ENCODE data around the gene AMN1. TPM values are rescaled to one million over a fixed set of nuclear protein-coding genes. Genes with fewer than 3 reads are reported as not detected.
"Not testable (repeated sequence)": the region's sequence is repeated elsewhere in the genome, so short reads cannot be mapped to it uniquely, and the experiment has no call there.

AMN1 gene
- total and polyA plus RNA-seq, 3 donors from 2014 or later: 44.9 to 127 (median 51.1) TPM

- intact Hi-C loops (cut with DNase I; ENCODE audit: low total_unique reads): no loop called here
- no peaks in the 10 kb centered on the region for H3K9me3 ChIP-seq
- no peak for DNase-seq
- no peak overlapping the region for H3K4me3 ChIP-seq
- no peak overlapping the region for H3K27ac ChIP-seq
- no peaks in the 10 kb centered on the region for H3K27me3 ChIP-seq
- TF ChIP-seq, protein P1, sequence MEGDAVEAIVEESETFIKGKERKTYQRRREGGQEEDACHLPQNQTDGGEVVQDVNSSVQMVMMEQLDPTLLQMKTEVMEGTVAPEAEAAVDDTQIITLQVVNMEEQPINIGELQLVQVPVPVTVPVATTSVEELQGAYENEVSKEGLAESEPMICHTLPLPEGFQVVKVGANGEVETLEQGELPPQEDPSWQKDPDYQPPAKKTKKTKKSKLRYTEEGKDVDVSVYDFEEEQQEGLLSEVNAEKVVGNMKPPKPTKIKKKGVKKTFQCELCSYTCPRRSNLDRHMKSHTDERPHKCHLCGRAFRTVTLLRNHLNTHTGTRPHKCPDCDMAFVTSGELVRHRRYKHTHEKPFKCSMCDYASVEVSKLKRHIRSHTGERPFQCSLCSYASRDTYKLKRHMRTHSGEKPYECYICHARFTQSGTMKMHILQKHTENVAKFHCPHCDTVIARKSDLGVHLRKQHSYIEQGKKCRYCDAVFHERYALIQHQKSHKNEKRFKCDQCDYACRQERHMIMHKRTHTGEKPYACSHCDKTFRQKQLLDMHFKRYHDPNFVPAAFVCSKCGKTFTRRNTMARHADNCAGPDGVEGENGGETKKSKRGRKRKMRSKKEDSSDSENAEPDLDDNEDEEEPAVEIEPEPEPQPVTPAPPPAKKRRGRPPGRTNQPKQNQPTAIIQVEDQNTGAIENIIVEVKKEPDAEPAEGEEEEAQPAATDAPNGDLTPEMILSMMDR (IDR thresholded peaks at IDR 0.05): no peak
- no peak for TF ChIP-seq POLR2A (IDR thresholded peaks at IDR 0.05)
- H3K36me3 ChIP-seq (ENCODE audit: low read depth, missing control alignments): no peaks in the 10 kb centered on the region
- no peaks in the 10 kb centered on the region for H3K4me1 ChIP-seq
- 77 to 85% methylated on average over 4 of the region's 4 CpGs for WGBS, 2 donors
Measured at GRCh38 chr12:31772186-31772585, 43.4 kb upstream of the AMN1 start.

DNA sequence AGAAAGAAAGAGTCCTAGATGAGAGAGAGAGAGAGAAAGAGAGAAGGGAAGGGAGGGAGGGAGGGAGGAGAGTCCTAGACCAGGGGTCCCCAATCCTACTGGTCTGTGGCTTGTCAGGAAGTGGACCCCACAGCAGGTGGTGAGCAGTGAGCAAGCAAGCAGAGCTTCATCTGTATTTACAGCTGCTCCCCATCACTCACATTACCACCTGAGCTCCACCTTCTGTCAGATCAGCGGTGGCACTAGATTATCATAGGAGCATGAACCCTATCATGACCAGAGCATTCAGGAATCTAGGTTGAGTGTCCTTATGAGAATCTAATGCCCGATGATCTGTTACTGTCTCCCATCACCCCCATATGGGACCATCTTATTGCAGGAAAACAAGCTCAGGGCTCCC lies 39.2 kb upstream of the AMN1 start:
- no peak overlapping the region for H3K27ac ChIP-seq
- H3K36me3 ChIP-seq (ENCODE audit: low read depth, missing control alignments): no peaks in the 10 kb centered on the region
- DNase-seq: no peak
- 92 to 95% methylated on average over 2 of the region's 2 CpGs for WGBS, 2 donors
- no peak overlapping the region for H3K4me3 ChIP-seq
- H3K4me1 ChIP-seq: no peaks in the 10 kb centered on the region
- intact Hi-C loops (cut with DNase I; ENCODE audit: low total_unique reads): no loop called here
- no peaks in the 10 kb centered on the region for H3K27me3 ChIP-seq
- TF ChIP-seq, protein P1 (IDR thresholded peaks at IDR 0.05): no peak
- no peak for TF ChIP-seq POLR2A (IDR thresholded peaks at IDR 0.05)
- H3K9me3 ChIP-seq: no peaks in the 10 kb centered on the region

DNA sequence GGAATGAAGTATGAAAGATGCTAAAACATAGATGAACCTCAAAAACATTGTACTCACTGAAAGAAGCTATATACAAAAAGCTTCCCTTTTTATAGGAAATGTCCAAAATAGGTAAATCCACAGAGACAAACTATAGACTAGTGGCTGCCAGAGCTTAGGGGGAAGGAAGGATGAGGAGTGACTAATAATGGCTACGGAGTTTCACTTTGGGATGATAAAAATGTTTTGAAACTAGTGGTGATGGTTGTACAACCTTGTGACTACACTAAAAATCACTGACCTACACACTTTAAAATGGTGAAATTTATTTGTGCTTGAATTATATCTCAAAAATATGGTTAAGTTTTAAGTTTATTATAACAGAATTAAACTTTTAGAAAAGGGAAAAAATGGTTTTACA lies 37.1 kb upstream of the AMN1 start:
- DNase-seq: no peak
- intact Hi-C loops (cut with DNase I; ENCODE audit: low total_unique reads): no loop called here
- WGBS, 2 donors: 78 to 79% methylated on average over 1 of the region's 1 CpG
- Histone ChIP-seq H3K27me3 (no peaks in the 10 kb centered on the region), H3K9me3 (no peaks in the 10 kb centered on the region), H3K36me3 (ENCODE audit: low read depth, missing control alignments) (no peaks in the 10 kb centered on the region), H3K27ac (no peak overlapping the region), H3K4me1 (no peaks in the 10 kb centered on the region), H3K4me3 (no peak overlapping the region)
- TF ChIP-seq POLR2A (IDR thresholded peaks at IDR 0.05): no peak
- TF ChIP-seq, protein P1 (IDR thresholded peaks at IDR 0.05): no peak

- H3K36me3 ChIP-seq (ENCODE audit: low read depth, missing control alignments): no peaks in the 10 kb centered on the region
- intact Hi-C loops (cut with DNase I; ENCODE audit: low total_unique reads): no loop called here
- no peaks in the 10 kb centered on the region for H3K9me3 ChIP-seq
- no peak for DNase-seq
- H3K4me3 ChIP-seq: no peak overlapping the region
- H3K4me1 ChIP-seq: no peaks in the 10 kb centered on the region
- no peaks in the 10 kb centered on the region for H3K27me3 ChIP-seq
- no peak overlapping the region for H3K27ac ChIP-seq
- no peak for TF ChIP-seq POLR2A (IDR thresholded peaks at IDR 0.05)
- TF ChIP-seq, protein P1 (IDR thresholded peaks at IDR 0.05): no peak
- WGBS, 2 donors: 88 to 96% methylated on average over 4 of the region's 4 CpGs
Measured at GRCh38 chr12:31759632-31760459, 31.0 kb upstream of the AMN1 start.

GRCh38 chr12:31758297-31758696 lies 29.5 kb upstream of the AMN1 start:
- H3K36me3 ChIP-seq (ENCODE audit: low read depth, missing control alignments); H3K27me3 ChIP-seq; H3K4me3 ChIP-seq; H3K4me1 ChIP-seq; H3K27ac ChIP-seq; H3K9me3 ChIP-seq; DNase-seq; intact Hi-C loops (cut with DNase I; ENCODE audit: low total_unique reads): not testable (repeated sequence)
- 67 to 77% methylated on average over 5 of the region's 5 CpGs for WGBS, 2 donors

All from testis (tissue), 3 donors.